Measurements from ENCODE around the gene TFRC. TPM values are rescaled to one million over a fixed set of nuclear protein-coding genes. Genes with fewer than 3 reads are reported as not detected.
A peak's percentile ranks its signal among the peaks of the same experiment; 100 is the strongest.

Gene TFRC
- total and polyA plus RNA-seq, 9 donors: 26.1 to 348 (median 106) TPM

DNA sequence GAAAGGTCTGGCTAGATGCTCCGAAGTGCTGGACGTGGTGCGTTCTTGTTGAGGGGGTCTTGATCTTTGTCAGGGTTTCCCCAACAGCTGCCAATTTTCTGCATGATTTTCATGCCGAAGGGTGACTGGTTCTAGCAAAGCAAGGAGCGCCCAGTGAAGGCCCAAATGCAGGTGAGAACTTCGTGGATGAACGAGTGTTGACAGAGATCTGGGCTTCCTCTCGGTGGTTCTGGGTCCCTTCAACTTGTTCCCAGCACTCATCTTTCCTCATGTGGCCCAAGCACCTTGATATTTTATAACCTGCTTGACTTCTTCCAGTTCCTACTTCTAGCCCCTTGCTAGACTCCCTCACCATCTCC, 40.8 kb upstream of the TFRC start:
- DNase-seq: no peak
- H3K4me3 ChIP-seq: no peak overlapping the region
- whole genome bisulfite sequencing, 3 donors: 85 to 94% (median 87%) methylated on average over 8 of the region's 8 CpGs
- intact Hi-C loops (cut with DNase I): no loop called here
- H3K36me3 ChIP-seq: no peaks in the 10 kb centered on the region
- H3K9me3 ChIP-seq: no peaks in the 10 kb centered on the region
- H3K4me1 ChIP-seq (ENCODE audit: insufficient read depth): peaks cover 20% of the 10 kb centered on the region
- TF ChIP-seq, protein P1, sequence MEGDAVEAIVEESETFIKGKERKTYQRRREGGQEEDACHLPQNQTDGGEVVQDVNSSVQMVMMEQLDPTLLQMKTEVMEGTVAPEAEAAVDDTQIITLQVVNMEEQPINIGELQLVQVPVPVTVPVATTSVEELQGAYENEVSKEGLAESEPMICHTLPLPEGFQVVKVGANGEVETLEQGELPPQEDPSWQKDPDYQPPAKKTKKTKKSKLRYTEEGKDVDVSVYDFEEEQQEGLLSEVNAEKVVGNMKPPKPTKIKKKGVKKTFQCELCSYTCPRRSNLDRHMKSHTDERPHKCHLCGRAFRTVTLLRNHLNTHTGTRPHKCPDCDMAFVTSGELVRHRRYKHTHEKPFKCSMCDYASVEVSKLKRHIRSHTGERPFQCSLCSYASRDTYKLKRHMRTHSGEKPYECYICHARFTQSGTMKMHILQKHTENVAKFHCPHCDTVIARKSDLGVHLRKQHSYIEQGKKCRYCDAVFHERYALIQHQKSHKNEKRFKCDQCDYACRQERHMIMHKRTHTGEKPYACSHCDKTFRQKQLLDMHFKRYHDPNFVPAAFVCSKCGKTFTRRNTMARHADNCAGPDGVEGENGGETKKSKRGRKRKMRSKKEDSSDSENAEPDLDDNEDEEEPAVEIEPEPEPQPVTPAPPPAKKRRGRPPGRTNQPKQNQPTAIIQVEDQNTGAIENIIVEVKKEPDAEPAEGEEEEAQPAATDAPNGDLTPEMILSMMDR (IDR thresholded peaks at IDR 0.05): no peak
- TF ChIP-seq EP300 (IDR thresholded peaks at IDR 0.05): no peak
- no peak for TF ChIP-seq POLR2A (IDR thresholded peaks at IDR 0.05)
- H3K27me3 ChIP-seq: no peaks in the 10 kb centered on the region
- H3K27ac ChIP-seq: peak overlapping the region in 1 of 2 donors; percentile 66

DNA sequence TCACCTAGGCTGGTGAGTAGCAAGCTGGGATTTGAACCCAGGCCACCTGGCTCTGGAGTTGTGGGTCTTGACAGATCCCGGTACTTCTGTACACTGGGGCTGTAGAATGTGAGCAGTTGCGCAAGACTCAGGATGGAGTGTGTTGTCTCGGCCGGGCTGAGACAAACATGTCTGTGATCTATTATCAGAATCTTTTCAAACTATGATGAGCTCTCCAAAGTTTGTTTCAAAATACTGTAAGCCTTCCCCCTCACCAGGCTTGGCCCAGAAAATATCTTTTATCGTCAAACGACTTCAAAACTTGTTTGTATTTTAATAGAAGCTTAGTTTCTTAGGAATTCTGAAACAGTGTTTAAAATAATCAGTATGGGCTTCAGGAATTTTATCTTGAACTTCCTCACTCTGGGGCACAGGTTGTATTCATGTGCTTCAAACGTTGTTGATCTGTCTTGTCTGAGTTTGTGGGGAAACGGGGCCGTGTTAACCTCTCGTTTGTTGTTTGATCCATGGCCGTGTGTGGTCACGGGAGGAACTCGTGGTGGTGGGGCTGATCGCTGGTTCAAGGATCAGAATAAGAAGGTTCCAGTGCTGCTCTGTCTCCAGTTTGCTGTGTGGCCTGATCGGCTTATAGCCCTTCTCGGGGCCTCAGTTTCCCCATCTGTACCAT, 40.3 kb upstream of the TFRC start:
- Histone ChIP-seq H3K9me3 (no peaks in the 10 kb centered on the region), H3K27ac (peak overlapping the region in 1 of 2 donors; percentile 66), H3K36me3 (no peaks in the 10 kb centered on the region), H3K27me3 (no peaks in the 10 kb centered on the region), H3K4me3 (no peak overlapping the region), H3K4me1 (ENCODE audit: insufficient read depth) (peaks cover 20% of the 10 kb centered on the region)
- WGBS, 3 donors: 11 to 30% (median 12%) methylated on average over 16 of the region's 16 CpGs
- intact Hi-C loops (cut with DNase I): no loop called here
- DNase-seq: peak; percentile 54 to 71 (median 66)
- TF ChIP-seq POLR2A (IDR thresholded peaks at IDR 0.05) (no peak), EP300 (IDR thresholded peaks at IDR 0.05) (no peak)
- TF ChIP-seq, protein P1 (IDR thresholded peaks at IDR 0.05): no peak

- peaks cover 20% of the 10 kb centered on the region for H3K4me1 ChIP-seq (ENCODE audit: insufficient read depth)
- 92 to 95% (median 93%) methylated on average over 11 of the region's 11 CpGs for WGBS, 3 donors
- no peak for DNase-seq
- no peaks in the 10 kb centered on the region for H3K9me3 ChIP-seq
- no peak overlapping the region for H3K4me3 ChIP-seq
- no peaks in the 10 kb centered on the region for H3K36me3 ChIP-seq
- no peak overlapping the region for H3K27ac ChIP-seq
- TF ChIP-seq EP300 (IDR thresholded peaks at IDR 0.05): no peak
- TF ChIP-seq, protein P1 (IDR thresholded peaks at IDR 0.05): no peak
- TF ChIP-seq POLR2A (IDR thresholded peaks at IDR 0.05): no peak
- H3K27me3 ChIP-seq: no peaks in the 10 kb centered on the region
- intact Hi-C loops (cut with DNase I): no loop called here
Observed at GRCh38 chr3:196121066-196121465, 39.2 kb upstream of the TFRC start.

GRCh38 chr3:196120291-196120951, 38.5 kb upstream of the TFRC start:
- H3K36me3 ChIP-seq: no peaks in the 10 kb centered on the region
- 43 to 47% (median 47%) methylated on average over 14 of the region's 14 CpGs for WGBS, 3 donors

More at GRCh38 chr3:196120291-196120951, 38.5 kb upstream of the TFRC start:
- TF ChIP-seq, protein P1 (IDR thresholded peaks at IDR 0.05): no peak
- TF ChIP-seq POLR2A (IDR thresholded peaks at IDR 0.05) (no peak), EP300 (IDR thresholded peaks at IDR 0.05) (no peak)
- Histone ChIP-seq H3K27me3 (no peaks in the 10 kb centered on the region), H3K9me3 (no peaks in the 10 kb centered on the region), H3K27ac (no peak overlapping the region), H3K4me3 (no peak overlapping the region), H3K4me1 (ENCODE audit: insufficient read depth) (peaks cover 20% of the 10 kb centered on the region)
- intact Hi-C loops (cut with DNase I): no loop called here
- DNase-seq: peak in 4 of 5 donors; percentile 45 to 72 (median 49)

Measured in ovary (tissue), 9 donors.